Activated CD8-positive, alpha-beta memory T cell treated with anti-CD3 and anti-CD28 coated beads, Interleukin-2, amount 10 ng/mL, durations not matched to agents 7 days and 5 days (primary cell): Measurements from ENCODE around the gene TUBA4A. TPM values are rescaled to one million over a fixed set of nuclear protein-coding genes. Genes with fewer than 3 reads are reported as not detected.
"Not testable (repeated sequence)": the region's sequence is repeated elsewhere in the genome, so short reads cannot be mapped to it uniquely, and the experiment has no call there.

ENCODE experiments used
- ATAC-seq: fragments of 150-1000 bp; cut with Tn5 transposase; one replicate; pipeline ENCODE4 v1.10.0; 2021; ENCODE audit warnings: moderate library complexity
- CTCF ChIA-PET: fragments of 350-600 bp; sonication (Branson Sonifier 250); formaldehyde crosslinking; loops from one replicate; lab custom pipeline; 2021; ENCODE audit warnings: antibody characterized with exemption; lab: Charles Lee
- DNase-seq: peaks from one replicate; pipeline ENCODE4 v3.0.0-alpha.2; 2020
- H3K27ac Mint-ChIP-seq: one replicate; pipeline ENCODE4 v1.8.0; 2021; ENCODE audit warnings: mild to moderate bottlenecking, mixed read lengths
- H3K27me3 Mint-ChIP-seq: one replicate; pipeline ENCODE4 v1.8.0; 2021; ENCODE audit warnings: mixed read lengths
- H3K36me3 Mint-ChIP-seq: one replicate; pipeline ENCODE4 v1.8.0; 2021; ENCODE audit warnings: mild to moderate bottlenecking, mixed read lengths
- H3K4me1 Mint-ChIP-seq: one replicate; pipeline ENCODE4 v1.8.0; 2021; ENCODE audit warnings: mixed read lengths
- H3K4me3 Mint-ChIP-seq: one replicate; pipeline ENCODE4 v1.8.0; 2021; ENCODE audit warnings: mild to moderate bottlenecking, moderate library complexity, mixed read lengths
- H3K9me3 Mint-ChIP-seq: one replicate; pipeline ENCODE4 v1.8.0; 2022; ENCODE audit warnings: low read depth, mixed read lengths
- total RNA-seq, 2 experiments: library from RNA; stranded (reverse); gene quantifications; one replicate each; pipeline ENCODE4 v1.2.3, GENCODE V29; 2021

Gene TUBA4A
- total RNA-seq, 2 experiments from 2014 or later, result 244 to 337 TPM

DNA sequence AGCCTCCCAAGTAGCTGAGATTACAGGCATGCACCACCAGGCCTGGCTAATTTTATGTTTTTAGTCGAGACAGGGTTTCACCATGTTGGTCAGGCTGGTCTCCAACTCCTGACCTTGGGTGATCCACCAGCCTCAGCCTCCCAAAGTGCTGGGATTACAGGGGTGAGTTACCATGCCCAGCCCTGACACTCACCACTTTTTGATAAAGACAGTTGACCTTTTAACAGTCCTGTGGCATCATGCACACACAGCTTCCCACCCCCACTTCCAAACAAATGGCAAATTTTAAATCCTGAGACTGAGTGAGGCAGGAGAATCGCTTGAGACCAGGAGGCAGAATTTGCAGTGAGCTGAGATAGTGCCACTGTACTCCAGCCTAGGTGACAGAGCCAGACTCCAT is 19.3 kb upstream of the TUBA4A start:
- DNase-seq, result no peak
- Mint-ChIP-seq H3K9me3 (no peaks in the 10 kb centered on the region), H3K4me3 (no peak overlapping the region), H3K4me1 (peaks cover 10% of the 10 kb centered on the region), H3K36me3 (no peaks in the 10 kb centered on the region), H3K27ac (no peak overlapping the region), H3K27me3 (peaks cover 2% of the 10 kb centered on the region)
- no peak for ATAC-seq
- CTCF ChIA-PET, result interaction anchor here (1.0 to 14.8 kb wide), 3 partner anchors 11 to 26 kb away, joined by 3 to 260 read pairs (median 3); no protein-coding TSS in a partner anchor

DNA sequence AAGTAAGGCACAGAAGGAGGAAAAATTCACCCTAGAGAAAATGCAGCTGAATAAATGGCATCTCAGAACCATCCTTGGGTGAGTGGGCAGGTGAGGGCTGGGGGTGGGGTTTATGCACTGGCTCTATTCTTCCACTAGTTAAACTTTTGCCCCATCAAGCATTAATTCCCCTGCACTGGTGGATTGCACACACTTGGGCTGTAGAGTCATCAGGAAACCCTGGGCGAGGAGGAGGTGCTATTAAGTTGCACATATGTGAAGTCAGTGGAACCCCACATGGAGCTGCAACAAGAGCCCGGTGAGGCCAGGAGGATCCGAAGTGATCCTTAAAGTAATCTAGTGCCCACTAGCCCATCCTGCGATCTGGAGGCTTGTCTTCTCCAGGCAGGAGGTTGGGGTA is 18.6 kb upstream of the TUBA4A start:
- no peaks in the 10 kb centered on the region for H3K9me3 Mint-ChIP-seq
- peaks cover 3% of the 10 kb centered on the region for H3K4me1 Mint-ChIP-seq
- DNase-seq (no peak), ATAC-seq (no peak)
- CTCF ChIA-PET, result interaction anchor here (1.3 to 14.8 kb wide), 2 partner anchors 10 to 20 kb away, joined by 3 to 260 read pairs; no protein-coding TSS in a partner anchor
- no peak overlapping the region for H3K27ac Mint-ChIP-seq
- no peak overlapping the region for H3K4me3 Mint-ChIP-seq
- H3K27me3 Mint-ChIP-seq, result peaks cover 2% of the 10 kb centered on the region
- H3K36me3 Mint-ChIP-seq, result no peaks in the 10 kb centered on the region

DNA sequence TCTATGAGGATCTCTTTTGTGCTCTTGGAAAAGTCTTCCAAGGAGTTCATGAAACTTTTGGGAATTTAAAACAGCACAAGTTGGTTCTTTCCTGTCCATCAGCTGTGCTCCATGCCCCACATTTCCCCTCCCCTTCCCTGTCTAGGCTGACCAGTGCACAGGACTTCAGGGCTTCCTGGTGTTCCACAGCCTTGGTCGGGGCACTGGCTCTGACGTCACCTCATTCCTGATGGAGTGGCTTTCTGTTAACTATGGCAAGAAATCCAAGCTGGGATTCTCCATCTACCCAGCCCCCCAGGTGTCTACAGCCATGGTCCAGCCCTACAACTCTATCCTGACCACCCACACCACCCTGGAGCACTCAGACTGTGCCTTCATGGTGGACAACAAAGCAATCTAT is 17.3 kb upstream of the TUBA4A start:
- no peaks in the 10 kb centered on the region for H3K36me3 Mint-ChIP-seq
- H3K4me3 Mint-ChIP-seq, result no peak overlapping the region
- H3K27ac Mint-ChIP-seq, result no peak overlapping the region
- ATAC-seq, result no peak
- peaks cover 2% of the 10 kb centered on the region for H3K27me3 Mint-ChIP-seq
- DNase-seq, result no peak
- H3K9me3 Mint-ChIP-seq, result no peaks in the 10 kb centered on the region
- CTCF ChIA-PET, result interaction anchor here (0.9 to 4.5 kb wide), 3 partner anchors 7 to 111 kb away, joined by 3 to 16 read pairs (median 3); partner anchors contain the start of genes DNAJB2 and NHEJ1
- no peaks in the 10 kb centered on the region for H3K4me1 Mint-ChIP-seq

GRCh38 chr2:219270055-219270372 is 16.3 kb upstream of the TUBA4A start:
- Mint-ChIP-seq H3K27ac (no peak overlapping the region), H3K27me3 (peaks cover 2% of the 10 kb centered on the region), H3K36me3 (no peaks in the 10 kb centered on the region), H3K4me3 (no peak overlapping the region), H3K4me1 (no peaks in the 10 kb centered on the region), H3K9me3 (no peaks in the 10 kb centered on the region)
- DNase-seq (no peak), ATAC-seq (no peak)
- CTCF ChIA-PET, result interaction anchor here (0.8 to 4.5 kb wide), 5 partner anchors 8 to 76 kb away, joined by 3 to 16 read pairs (median 4); partner anchors contain the start of gene DNAJB2

DNA sequence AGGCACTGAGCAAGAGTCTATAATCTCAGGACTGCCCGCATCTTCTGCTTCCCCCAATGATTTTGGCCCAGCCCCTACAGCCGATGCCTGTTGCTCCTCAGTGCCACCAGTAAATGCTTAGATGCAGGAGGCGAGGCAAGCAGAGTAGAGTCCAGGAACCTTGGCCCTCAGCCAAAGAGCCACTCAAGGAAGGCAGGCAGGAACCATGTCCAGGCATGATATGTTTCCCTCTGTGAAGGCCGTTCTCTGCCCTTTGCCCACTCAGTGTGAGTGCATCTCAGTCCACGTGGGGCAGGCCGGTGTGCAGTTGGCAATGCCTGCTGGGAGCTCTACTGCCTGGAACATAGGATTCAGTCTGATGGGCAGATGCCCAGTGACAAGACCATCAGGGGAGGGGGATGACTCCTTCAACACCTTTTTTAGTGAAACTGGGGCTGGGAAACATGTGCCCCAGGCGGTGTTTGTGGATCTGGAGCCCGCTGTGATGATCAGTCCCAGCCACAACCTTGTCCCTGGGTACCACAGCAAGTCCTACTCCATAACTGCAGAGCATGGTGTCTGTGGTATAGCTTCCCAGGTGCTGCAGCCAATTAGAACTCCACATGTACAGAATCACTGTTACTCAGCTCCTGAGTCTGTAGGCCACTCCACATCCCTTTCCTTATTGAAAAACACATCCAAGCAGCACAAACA is 15.8 kb upstream of the TUBA4A start:
- no peak for DNase-seq
- Mint-ChIP-seq H3K36me3 (no peaks in the 10 kb centered on the region), H3K4me1 (no peaks in the 10 kb centered on the region), H3K9me3 (no peaks in the 10 kb centered on the region), H3K4me3 (no peak overlapping the region), H3K27me3 (peaks cover 2% of the 10 kb centered on the region), H3K27ac (no peak overlapping the region)
- ATAC-seq, result no peak
- CTCF ChIA-PET, result interaction anchor here (1.3 to 4.5 kb wide), 3 partner anchors 9 to 26 kb away, joined by 4 to 16 read pairs (median 8); partner anchors contain the start of gene DNAJB2

DNA sequence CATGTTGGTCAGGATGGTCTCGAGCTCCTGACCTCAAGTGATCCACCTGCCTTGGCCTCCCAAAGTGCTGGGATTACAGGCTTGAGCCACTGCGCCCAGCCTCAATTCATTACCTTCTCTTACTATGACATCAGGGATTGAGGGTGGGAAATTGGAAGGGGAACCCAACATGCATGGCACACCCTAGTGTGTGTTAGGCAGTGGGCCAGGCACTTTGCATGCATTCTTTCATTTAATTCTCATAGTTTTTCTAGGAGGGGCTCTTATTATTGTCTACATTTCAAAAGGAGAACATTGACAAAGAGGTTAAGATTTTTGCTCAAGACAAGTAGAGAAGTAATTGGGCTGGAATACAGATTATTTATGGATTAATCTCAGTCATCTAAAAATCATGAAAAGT is 14.6 kb upstream of the TUBA4A start:
- Mint-ChIP-seq H3K9me3 (no peaks in the 10 kb centered on the region), H3K4me1 (no peaks in the 10 kb centered on the region), H3K27me3 (peaks cover 2% of the 10 kb centered on the region), H3K36me3 (no peaks in the 10 kb centered on the region), H3K4me3 (no peak overlapping the region), H3K27ac (no peak overlapping the region)
- DNase-seq (no peak), ATAC-seq (no peak)
- CTCF ChIA-PET, result interaction anchor here (2.5 to 4.5 kb wide), 2 partner anchors 10 to 27 kb away, joined by 8 to 16 read pairs; partner anchors contain the start of gene DNAJB2

DNA sequence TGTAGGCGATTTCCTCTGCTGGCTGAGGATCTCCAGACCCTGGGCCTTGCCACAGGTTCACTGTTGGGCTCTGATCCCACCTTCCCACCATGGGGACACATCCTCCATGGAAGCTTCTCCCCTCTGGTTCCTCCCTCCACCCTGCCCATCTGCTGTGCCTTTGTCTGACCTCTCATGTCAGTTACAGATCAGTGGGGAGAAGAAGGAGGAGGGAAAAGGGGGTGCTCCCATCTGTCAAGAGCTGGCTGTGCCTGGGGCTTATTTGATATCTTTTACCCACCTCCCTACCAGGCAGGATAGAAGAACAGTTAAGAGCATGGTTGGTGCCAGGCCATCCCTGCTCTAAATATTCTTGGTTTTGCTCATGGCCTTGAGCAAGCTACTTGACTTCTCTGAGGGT is 13.2 kb upstream of the TUBA4A start:
- H3K27ac Mint-ChIP-seq, result no peak overlapping the region
- no peaks in the 10 kb centered on the region for H3K9me3 Mint-ChIP-seq
- ATAC-seq (no peak), DNase-seq (no peak)
- no peaks in the 10 kb centered on the region for H3K4me1 Mint-ChIP-seq
- no peaks in the 10 kb centered on the region for H3K36me3 Mint-ChIP-seq
- CTCF ChIA-PET, result interaction anchor here (1.2 to 4.5 kb wide), 3 partner anchors 11 to 29 kb away, joined by 5 to 16 read pairs (median 11); partner anchors contain the start of genes DNAJB2 and TUBA4A
- peaks cover 2% of the 10 kb centered on the region for H3K27me3 Mint-ChIP-seq
- H3K4me3 Mint-ChIP-seq, result no peak overlapping the region

DNA sequence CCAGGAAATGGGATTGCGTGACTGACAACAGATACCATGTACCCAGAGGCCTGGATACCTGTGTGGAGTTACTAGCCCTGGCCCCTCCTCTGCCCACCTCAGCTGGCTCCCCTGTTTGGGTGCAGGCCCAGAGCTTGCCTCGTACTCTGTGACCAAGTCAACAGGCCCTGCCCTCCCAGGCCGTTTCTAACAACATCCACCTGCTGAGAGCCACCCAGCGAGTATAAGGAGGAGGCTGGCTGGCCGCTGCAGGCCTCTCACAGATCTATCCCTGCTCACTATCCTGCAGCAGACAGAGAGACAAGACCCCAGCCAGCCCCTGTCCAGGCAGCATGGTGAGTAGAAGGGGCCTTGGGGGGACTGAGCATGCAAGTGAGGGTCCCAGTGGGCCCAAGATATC is 12.5 kb upstream of the TUBA4A start:
- H3K4me1 Mint-ChIP-seq, result no peaks in the 10 kb centered on the region
- CTCF ChIA-PET, result interaction anchor here (1.7 to 7.1 kb wide), 3 partner anchors 11 to 29 kb away, joined by 7 to 54 read pairs (median 11); partner anchors contain the start of genes DNAJB2 and TUBA4A
- no peak overlapping the region for H3K27ac Mint-ChIP-seq
- no peaks in the 10 kb centered on the region for H3K9me3 Mint-ChIP-seq
- no peaks in the 10 kb centered on the region for H3K36me3 Mint-ChIP-seq
- H3K27me3 Mint-ChIP-seq, result peaks cover 6% of the 10 kb centered on the region
- DNase-seq (no peak), ATAC-seq (no peak)
- no peak overlapping the region for H3K4me3 Mint-ChIP-seq

GRCh38 chr2:219261024-219261855 is 7.5 kb upstream of the TUBA4A start:
- no peaks in the 10 kb centered on the region for H3K36me3 Mint-ChIP-seq
- no peak for DNase-seq
- peaks cover 17% of the 10 kb centered on the region for H3K27me3 Mint-ChIP-seq
- H3K27ac Mint-ChIP-seq, result no peak overlapping the region
- ATAC-seq, result no peak
- CTCF ChIA-PET, result interaction anchor here (1.1 to 7.1 kb wide), 6 partner anchors 16 to 102 kb away, joined by 3 to 54 read pairs (median 4); partner anchors contain the start of genes ANKZF1, ATG9A, DNAJB2 and GLB1L
- H3K9me3 Mint-ChIP-seq, result no peaks in the 10 kb centered on the region
- H3K4me3 Mint-ChIP-seq, result no peak overlapping the region
- no peaks in the 10 kb centered on the region for H3K4me1 Mint-ChIP-seq

- H3K27me3 Mint-ChIP-seq, result peaks cover 17% of the 10 kb centered on the region
- not testable (repeated sequence) for H3K9me3 Mint-ChIP-seq, H3K36me3 Mint-ChIP-seq, H3K27ac Mint-ChIP-seq, H3K4me1 Mint-ChIP-seq, ATAC-seq, H3K4me3 Mint-ChIP-seq, DNase-seq
- CTCF ChIA-PET, result interaction anchor here (0.7 to 3.3 kb wide), 4 partner anchors 19 to 88 kb away, joined by 3 to 14 read pairs (median 6); no protein-coding TSS in a partner anchor
These were observed 5.2 kb upstream of the TUBA4A start for GRCh38 chr2:219258942-219259341.

- no peaks in the 10 kb centered on the region for H3K9me3 Mint-ChIP-seq
- CTCF ChIA-PET, result interaction anchor here (0.8 to 6.4 kb wide), 18 partner anchors 9 to 275 kb away, joined by 3 to 73 read pairs (median 5); partner anchors contain the start of genes ABCB6, ANKZF1, ATG9A and CNPPD1
- peaks cover 5% of the 10 kb centered on the region for H3K27me3 Mint-ChIP-seq
- H3K36me3 Mint-ChIP-seq, result peaks cover 30% of the 10 kb centered on the region
- DNase-seq (peak; percentile 71), ATAC-seq (peak; percentile 25)
- peaks cover 36% of the 10 kb centered on the region for H3K4me1 Mint-ChIP-seq
- H3K4me3 Mint-ChIP-seq, result peak overlapping the region; percentile 99
- H3K27ac Mint-ChIP-seq, result peak overlapping the region; percentile 93
These were observed 978 bp upstream of the TUBA4A start for GRCh38 chr2:219254590-219255201.

- Mint-ChIP-seq H3K4me3 (peak within 1 kb of the TSS; percentile 99), H3K36me3 (peaks cover 45% of the 10 kb centered on the region), H3K4me1 (peaks cover 51% of the 10 kb centered on the region), H3K27ac (peak within 1 kb of the TSS; percentile 97), H3K9me3 (no peaks in the 10 kb centered on the region), H3K27me3 (no peaks in the 10 kb centered on the region)
- peak; percentile 31 for ATAC-seq
- DNase-seq, result peak; percentile 85
- CTCF ChIA-PET, result interaction anchor here (0.8 to 6.4 kb wide), 9 partner anchors 8 to 50 kb away, joined by 3 to 73 read pairs (median 9); partner anchors contain the start of genes ABCB6, ANKZF1, ATG9A and DNAJB2
These were observed 592 bp downstream of the TUBA4A start, which contains the start of gene TUBA4B for GRCh38 chr2:219252900-219253752. Gene TUBA4B (plus strand): TSS chr2:219253243. CDS start chr2:219253408, 165 bp downstream.
